ENCODE data around the gene NACA. TPM values are rescaled to one million over a fixed set of nuclear protein-coding genes. Genes with fewer than 3 reads are reported as not detected.
"Not testable (repeated sequence)": the region's sequence is repeated elsewhere in the genome, so short reads cannot be mapped to it uniquely, and the experiment has no call there.

NACA gene
- total RNA-seq, 1 donor from 2014 or later = 1,026 TPM

DNA sequence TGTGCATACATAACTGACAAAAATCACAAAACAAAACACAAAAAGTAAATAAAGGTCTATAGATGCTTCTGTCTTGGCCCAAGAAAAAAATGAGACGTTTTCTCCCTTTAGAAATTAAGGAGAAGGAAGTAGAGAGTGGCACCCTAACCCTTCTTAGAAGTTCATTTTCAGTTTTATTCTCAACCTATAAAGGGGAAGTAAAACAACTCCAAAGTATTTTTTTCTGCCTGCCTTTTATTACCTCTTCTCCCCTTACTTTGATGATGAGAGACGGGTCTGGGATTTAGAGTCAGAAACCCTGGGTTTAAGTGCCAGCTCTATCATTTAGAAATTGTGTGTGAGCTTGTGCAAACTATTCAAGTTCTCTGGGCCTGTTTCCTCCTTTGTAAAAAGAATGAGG, 24.3 kb upstream of the NACA start:
- peaks cover 26% of the 10 kb centered on the region for H3K4me1 Mint-ChIP-seq

DNA sequence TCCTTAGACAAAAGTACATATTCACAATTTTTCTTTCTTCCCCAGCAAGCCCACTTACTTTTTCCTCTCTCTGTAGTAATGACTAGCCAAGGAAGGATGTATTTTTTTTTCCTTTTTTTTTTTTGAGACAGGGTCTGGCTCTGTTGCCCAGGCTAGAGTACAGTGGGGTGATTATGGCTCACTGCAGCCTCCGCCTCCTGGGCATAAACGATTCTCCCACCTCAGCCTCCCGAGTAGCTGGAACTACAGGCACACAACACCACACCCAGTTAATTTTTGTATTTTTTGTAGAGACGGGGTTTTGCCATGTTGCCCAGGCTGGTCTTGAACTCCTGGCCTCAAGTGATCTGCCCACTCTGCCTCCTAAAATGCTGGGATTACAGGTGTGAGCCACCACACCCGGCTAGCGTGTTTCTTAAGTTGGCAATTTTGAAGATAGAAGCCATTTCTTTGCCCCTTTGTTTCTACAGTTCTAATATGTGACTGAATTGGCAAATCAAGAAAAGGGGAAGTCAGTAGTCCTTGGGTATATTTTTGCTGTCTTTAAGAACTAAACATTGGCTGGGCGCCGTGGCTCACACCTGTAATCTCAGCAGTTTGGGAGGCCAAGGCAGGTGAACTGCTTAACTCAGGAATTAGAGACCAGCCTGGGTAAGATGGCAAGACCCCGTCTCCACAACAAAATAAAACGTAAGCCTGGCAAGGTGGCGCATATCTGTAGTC, 3.2 kb upstream of the NACA start:
- Mint-ChIP-seq H3K27ac (ENCODE audit: unreplicated experiment) (no peak overlapping the region), H3K27me3 (ENCODE audit: low read depth) (no peaks in the 10 kb centered on the region), H3K9me3 (no peaks in the 10 kb centered on the region), H3K4me3 (peak overlapping the region; percentile 36), H3K36me3 (ENCODE audit: low read depth) (peaks cover 14% of the 10 kb centered on the region), H3K4me1 (peaks cover 23% of the 10 kb centered on the region)
- no peak for DNase-seq (ENCODE audit: low read depth, low spot score)
- TF ChIP-seq CTCF (conservative IDR thresholded peaks at IDR 0.05) = no peak

More for the DNA sequence above, 24.3 kb upstream of the NACA start:
- no peak for TF ChIP-seq CTCF (conservative IDR thresholded peaks at IDR 0.05)
- DNase-seq (ENCODE audit: low read depth, low spot score) = no peak
- H3K36me3 Mint-ChIP-seq (ENCODE audit: low read depth) = peaks cover 7% of the 10 kb centered on the region
- H3K9me3 Mint-ChIP-seq = no peaks in the 10 kb centered on the region
- H3K4me3 Mint-ChIP-seq = no peak overlapping the region
- no peak overlapping the region for H3K27ac Mint-ChIP-seq (ENCODE audit: unreplicated experiment)
- H3K27me3 Mint-ChIP-seq (ENCODE audit: low read depth) = no peaks in the 10 kb centered on the region

GRCh38 chr12:56726196-56726675, 1.1 kb upstream of the NACA start:
- DNase-seq (ENCODE audit: low read depth, low spot score); H3K27me3 Mint-ChIP-seq (ENCODE audit: low read depth); H3K9me3 Mint-ChIP-seq: not testable (repeated sequence)
- Mint-ChIP-seq H3K36me3 (ENCODE audit: low read depth) (peaks cover 19% of the 10 kb centered on the region), H3K27ac (ENCODE audit: unreplicated experiment) (peak overlapping the region; percentile 99), H3K4me3 (peak overlapping the region; percentile 98), H3K4me1 (peaks cover 43% of the 10 kb centered on the region)

GRCh38 chr12:56725723-56726102, 614 bp upstream of the NACA start:
- H3K4me3 Mint-ChIP-seq = peak overlapping the region; percentile 98
- H3K36me3 Mint-ChIP-seq (ENCODE audit: low read depth) = peaks cover 22% of the 10 kb centered on the region
- TF ChIP-seq CTCF (conservative IDR thresholded peaks at IDR 0.05) = no peak
- no peaks in the 10 kb centered on the region for H3K27me3 Mint-ChIP-seq (ENCODE audit: low read depth)
- DNase-seq (ENCODE audit: low read depth, low spot score) = no peak
- peaks cover 49% of the 10 kb centered on the region for H3K4me1 Mint-ChIP-seq
- H3K9me3 Mint-ChIP-seq = no peaks in the 10 kb centered on the region
- H3K27ac Mint-ChIP-seq (ENCODE audit: unreplicated experiment) = peak overlapping the region; percentile 99

GRCh38 chr12:56724701-56724971, 463 bp downstream of the NACA start:
- H3K27me3 Mint-ChIP-seq (ENCODE audit: low read depth) = no peaks in the 10 kb centered on the region
- H3K36me3 Mint-ChIP-seq (ENCODE audit: low read depth) = peaks cover 33% of the 10 kb centered on the region
- no peaks in the 10 kb centered on the region for H3K9me3 Mint-ChIP-seq
- peak overlapping the region; percentile 99 for H3K27ac Mint-ChIP-seq (ENCODE audit: unreplicated experiment)
- peaks cover 59% of the 10 kb centered on the region for H3K4me1 Mint-ChIP-seq
- peak; percentile 12 for DNase-seq (ENCODE audit: low read depth, low spot score)
- H3K4me3 Mint-ChIP-seq = peak overlapping the region; percentile 98
- no peak for TF ChIP-seq CTCF (conservative IDR thresholded peaks at IDR 0.05)

GRCh38 chr12:56723889-56724700, 1.0 kb downstream of the NACA start:
- peaks cover 38% of the 10 kb centered on the region for H3K36me3 Mint-ChIP-seq (ENCODE audit: low read depth)
- no peaks in the 10 kb centered on the region for H3K27me3 Mint-ChIP-seq (ENCODE audit: low read depth)
- TF ChIP-seq CTCF (conservative IDR thresholded peaks at IDR 0.05) = no peak
- H3K4me3 Mint-ChIP-seq = peak overlapping the region; percentile 98
- no peaks in the 10 kb centered on the region for H3K9me3 Mint-ChIP-seq
- no peak for DNase-seq (ENCODE audit: low read depth, low spot score)
- peaks cover 65% of the 10 kb centered on the region for H3K4me1 Mint-ChIP-seq
- H3K27ac Mint-ChIP-seq (ENCODE audit: unreplicated experiment) = peak overlapping the region; percentile 99

Measured in neural crest cell (in vitro differentiated cells).